GM12878 (cell line): ENCODE measurements around the gene ABHD11. TPM values are rescaled to one million over a fixed set of nuclear protein-coding genes. Genes with fewer than 3 reads are reported as not detected.

Source experiments
- ATAC-seq: fragments of 200-7000 bp; cut with Tn5 transposase; 3 replicates; pipeline ENCODE4 v1.9.1; 2020; ENCODE audit warnings: mild to moderate bottlenecking, moderate library complexity
- BruUV-seq: library from RNA; stranded (reverse); fragments of 400-500 nt; replicated peaks from 2 replicates; lab custom pipeline; 2021; lab: Mats Ljungman, UMichigan
- CTCF ChIA-PET: fragments of 300-600 bp; sonication (Branson Sonifier 250); formaldehyde crosslinking; extraction: SDS; loops from one replicate; lab custom pipeline; 2021; ENCODE audit warnings: inconsistent platforms; lab: Yijun Ruan, JAX
- POLR2A ChIA-PET: fragments of 350-600 bp; formaldehyde crosslinking; extraction: SDS; loops from one replicate; lab custom pipeline; 2021; ENCODE audit warnings: inconsistent platforms; lab: Charles Lee
- RAD21 ChIA-PET: fragments of 300-600 bp; sonication (Branson Sonifier 250); formaldehyde crosslinking; loops from one replicate; lab custom pipeline; 2023; ENCODE audit warnings: antibody characterized with exemption; ENCODE audit not compliant: unreplicated experiment; lab: Charles Lee
- SMC1A ChIA-PET: fragments of 300-600 bp; sonication (Branson Sonifier 250); formaldehyde crosslinking; loops from one replicate; lab custom pipeline; 2023; ENCODE audit not compliant: unreplicated experiment, uncharacterized antibody; lab: Charles Lee
- DNase-seq: peaks from one replicate; pipeline ENCODE4 v3.0.0-alpha.2; 2011; ENCODE audit warnings: low read depth, low spot score
- FAIRE-seq: peaks from 3 replicates; lab custom pipeline; 2011; peaks lifted over from hg19 to GRCh38; lab: Jason Lieb, UNC
- H2AFZ ChIP-seq: 2 replicates; pipeline ENCODE4 v1.6.0; 2011; ENCODE audit warnings: low read depth, low read length, control low read depth; ENCODE audit not compliant: control insufficient read depth
- H3K27ac ChIP-seq: 2 replicates; pipeline ENCODE4 v1.5.1; 2011; ENCODE audit warnings: control low read depth; ENCODE audit not compliant: control insufficient read depth, insufficient read depth
- H3K27me3 ChIP-seq, 2 experiments: replicated peaks in 1 of 2; 2 replicates each; pipeline versions ENCODE4 v1.6.0 to v1.6.1; 2011; ENCODE audit warnings: low read length in 1 of 2; ENCODE audit not compliant: control insufficient read depth in 2 of 2, insufficient read depth in 2 of 2
- H3K36me3 ChIP-seq, 2 experiments: 2 replicates each; pipeline ENCODE4 v1.5.1; 2011; ENCODE audit warnings: low read length in 1 of 2; ENCODE audit not compliant: control insufficient read depth in 2 of 2, insufficient read depth in 2 of 2
- H3K4me1 ChIP-seq: 2 replicates; pipeline ENCODE4 v1.6.1; 2011; ENCODE audit warnings: mild to moderate bottlenecking, low read length, moderate library complexity, mixed read lengths; ENCODE audit not compliant: control insufficient read depth, insufficient read depth
- H3K4me2 ChIP-seq: 2 replicates; pipeline ENCODE4 v1.6.0; 2011; ENCODE audit warnings: control low read depth; ENCODE audit not compliant: control insufficient read depth, insufficient read depth
- H3K4me3 ChIP-seq: fragments of 200-600 bp; sonication (generic); 2 replicates; pipeline ENCODE4 v1.5.1; 2016
- H3K79me2 ChIP-seq: 2 replicates; pipeline ENCODE4 v1.6.0; 2011; ENCODE audit warnings: low read length; ENCODE audit not compliant: control insufficient read depth, insufficient read depth
- H3K9ac ChIP-seq: 2 replicates; pipeline ENCODE4 v1.8.0; 2011; ENCODE audit warnings: low read length, control low read depth, mixed read lengths; ENCODE audit not compliant: control insufficient read depth, insufficient read depth
- H3K9me3 ChIP-seq: replicated peaks from 3 replicates; pipeline ENCODE4 v1.5.1; 2011; ENCODE audit warnings: mild to moderate bottlenecking, low read length; ENCODE audit not compliant: control insufficient read depth, insufficient read depth
- H4K20me1 ChIP-seq: 2 replicates; pipeline ENCODE4 v1.6.0; 2011; ENCODE audit not compliant: control insufficient read depth, insufficient read depth
- BACH1 ChIP-seq: fragments of 450-650 bp; IDR thresholded peaks from 2 replicates; pipeline ENCODE4 v1.6.1; 2017; ENCODE audit warnings: mild to moderate bottlenecking, borderline replicate concordance
- BCL11A ChIP-seq: IDR thresholded peaks from 2 replicates; pipeline ENCODE4 v1.6.1; 2011; ENCODE audit warnings: low read depth, low read length
- CHD2 ChIP-seq: IDR thresholded peaks from 2 replicates; pipeline ENCODE4 v1.6.1; 2011; ENCODE audit warnings: low read depth, low read length, improper control_type of control experiment, borderline replicate concordance
- CREB1 ChIP-seq: IDR thresholded peaks from 2 replicates; pipeline ENCODE4 v1.6.1; 2012; ENCODE audit warnings: low read depth, mild to moderate bottlenecking, inconsistent platforms
- E4F1 ChIP-seq: fragments of 450-650 bp; IDR thresholded peaks from 2 replicates; pipeline ENCODE4 v1.6.1; 2018; ENCODE audit warnings: borderline replicate concordance, mild to moderate bottlenecking; ENCODE audit not compliant: partially characterized antibody
- HDGF ChIP-seq: fragments of 450-650 bp; IDR thresholded peaks from 2 replicates; pipeline ENCODE4 v1.6.1; 2016; ENCODE audit warnings: antibody characterized with exemption
- MAX ChIP-seq: IDR thresholded peaks from 2 replicates; pipeline ENCODE4 v1.6.1; 2012; ENCODE audit warnings: low read depth, low read length, improper control_type of control experiment
- NRF1 ChIP-seq: conservative IDR thresholded peaks from 2 replicates; pipeline ENCODE4 v1.6.1; 2011; ENCODE audit warnings: mild to moderate bottlenecking, low read depth, low read length, improper control_type of control experiment
- PAX8 ChIP-seq: fragments of 450-650 bp; IDR thresholded peaks from 2 replicates; pipeline ENCODE4 v1.6.1; 2017; ENCODE audit warnings: mild to moderate bottlenecking, moderate library complexity
- RFX5 ChIP-seq: IDR thresholded peaks from 2 replicates; pipeline ENCODE4 v1.6.1; 2011; ENCODE audit warnings: low read depth, low read length, improper control_type of control experiment
- ZBED1 ChIP-seq: IDR thresholded peaks from 2 replicates; pipeline ENCODE4 v1.6.1; 2016; ENCODE audit warnings: borderline replicate concordance
- ZNF207 ChIP-seq: fragments of 450-650 bp; IDR thresholded peaks from 2 replicates; pipeline ENCODE4 v1.6.1; 2014; ENCODE audit warnings: antibody characterized with exemption, mild to moderate bottlenecking, borderline replicate concordance
- ZZZ3 ChIP-seq: IDR thresholded peaks from 2 replicates; pipeline ENCODE4 v1.6.1; 2011; ENCODE audit warnings: low read depth; ENCODE audit not compliant: control insufficient read depth, insufficient read length
- WGBS: methylation state at CpG from one replicate; pipeline ENCODE4 v1.1.6; 2016; ENCODE audit warnings: low lambda C conversion rate; ENCODE audit not compliant: insufficient replicate concordance, insufficient coverage; ENCODE audit errors: missing lambda C conversion rate; 5-methylcytosine and 5-hydroxymethylcytosine counted together
- in situ Hi-C: fragments of 300-500 bp; cut with MboI; formaldehyde crosslinking; loops from 9 replicates; pipeline ENCODE4 v1.14.3; 2018; ENCODE audit warnings: mixed read lengths
- intact Hi-C: fragments of 100-400 bp; cut with micrococcal nuclease; formaldehyde crosslinking; loops from one replicate; pipeline ENCODE4 v1.14.2; 2022; ENCODE audit not compliant: unreplicated experiment
- polyA plus RNA-seq, 11 experiments: library from polyadenylated mRNA; depleted of rRNA in 4 of 11; unstranded in 6 of 11; stranded (reverse) in 5 of 11; fragments of >200 nt; fragmentation: Nextera tagmentation in 4 of 11; fragmentation: Illumina TruSeq in 1 of 11; extraction: Ambion mirVana in 4 of 11; extraction: Trizol in 1 of 11; gene quantifications; 1 replicate in 1 of 11; 2 replicates in 10 of 11; pipeline versions ENCODE4 v1.2.1 to v1.2.3, GENCODE V29; 2011 to 2016; ENCODE audit warnings: inconsistent platforms in 2 of 11, missing spikeins in 2 of 11, low read depth in 1 of 11
- total RNA-seq, 4 experiments: library from RNA; depleted of rRNA in 3 of 4; stranded (reverse); fragments of >200 nt in 3 of 4; fragmentation: Illumina TruSeq in 1 of 4; extraction: Trizol in 1 of 4; gene quantifications; 2 replicates each; pipeline versions ENCODE4 v1.2.1 to v1.2.3, GENCODE V29; 2013 to 2021

ABHD11 gene
- total and polyA plus RNA-seq, 10 of the 15 experiments (the other 5 are each of a cell fraction or from before 2014, with no cell fraction given): 2.8 to 24.8 (median 10.1) TPM

GRCh38 chr7:73758581-73759138 lies 20.1 kb upstream of the ABHD11 start:
- POLR2A ChIA-PET: interaction anchor here (0.6 kb wide), 1 partner anchor 34 kb away, joined by 5 read pairs; no protein-coding TSS in a partner anchor
- Histone ChIP-seq H4K20me1 (no peaks in the 10 kb centered on the region), H2AFZ (no peak overlapping the region), H3K27ac (no peak overlapping the region), H3K79me2 (no peaks in the 10 kb centered on the region), H3K4me3 (no peak overlapping the region), H3K9me3 (no peaks in the 10 kb centered on the region), H3K27me3 (no peaks in the 10 kb centered on the region), H3K4me1 (no peaks in the 10 kb centered on the region), H3K9ac (no peak overlapping the region), H3K36me3 (no peaks in the 10 kb centered on the region), H3K4me2 (no peak overlapping the region)
- in situ Hi-C loops (no loop called here), intact Hi-C loops (no loop called here)
- no TSS peak for BruUV-seq
- SMC1A ChIA-PET: no interaction called here
- RAD21 ChIA-PET: no interaction called here
- FAIRE-seq: no peak
- no peak for DNase-seq
- ATAC-seq: no peak
- CTCF ChIA-PET: no interaction called here
- TF ChIP-seq PAX8 (no peak), CHD2 (no peak), NRF1 (no peak), CREB1 (no peak), ZNF207 (no peak), BCL11A (no peak), BACH1 (no peak), ZZZ3 (no peak), HDGF (no peak), E4F1 (no peak), MAX (no peak), RFX5 (no peak), ZBED1 (no peak)
- WGBS: 57% methylated on average over 7 of the region's 7 CpGs
